ENCODE measurements around the gene LRRC34.

LRRC34 gene

DNA sequence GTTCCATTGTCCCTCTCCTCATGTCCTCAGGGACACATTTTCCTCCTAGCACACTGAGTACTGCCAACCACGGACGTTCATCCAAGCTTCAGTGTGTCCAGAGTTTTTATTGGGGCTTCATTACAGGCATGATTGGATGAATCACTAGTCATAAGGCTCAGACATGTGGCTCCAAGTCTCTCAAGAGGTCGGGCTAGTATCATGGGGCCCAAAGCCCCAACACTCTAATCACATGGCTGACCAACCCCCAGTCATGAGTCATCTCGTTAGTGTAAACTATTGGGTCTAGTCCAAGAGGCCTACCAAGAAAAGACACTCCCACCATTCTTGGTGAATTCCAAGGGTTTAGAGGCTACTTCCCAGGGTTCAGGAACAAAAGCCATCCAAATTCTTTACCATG lies 52.2 kb downstream of the LRRC34 start:
- DNase-seq, result no peak

DNA sequence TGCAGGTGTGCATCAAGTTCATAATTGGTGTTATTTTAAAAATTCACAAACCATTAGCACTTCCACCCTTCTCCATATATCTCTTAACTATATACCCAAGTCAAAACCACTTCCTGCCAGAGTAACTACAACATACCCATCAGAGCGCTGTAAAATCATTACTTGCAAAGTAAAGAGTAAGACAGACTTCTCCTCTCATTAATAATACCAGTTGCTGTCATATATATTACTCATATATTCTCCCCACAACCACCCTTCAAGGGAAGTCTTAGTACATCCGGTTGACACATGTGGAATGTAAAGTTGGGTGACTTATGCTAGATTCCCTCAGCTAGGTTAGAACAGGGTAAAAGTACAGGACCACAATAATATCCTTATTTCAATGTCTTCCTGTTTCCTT lies 53.4 kb downstream of the LRRC34 start:
- no peak for DNase-seq

DNA sequence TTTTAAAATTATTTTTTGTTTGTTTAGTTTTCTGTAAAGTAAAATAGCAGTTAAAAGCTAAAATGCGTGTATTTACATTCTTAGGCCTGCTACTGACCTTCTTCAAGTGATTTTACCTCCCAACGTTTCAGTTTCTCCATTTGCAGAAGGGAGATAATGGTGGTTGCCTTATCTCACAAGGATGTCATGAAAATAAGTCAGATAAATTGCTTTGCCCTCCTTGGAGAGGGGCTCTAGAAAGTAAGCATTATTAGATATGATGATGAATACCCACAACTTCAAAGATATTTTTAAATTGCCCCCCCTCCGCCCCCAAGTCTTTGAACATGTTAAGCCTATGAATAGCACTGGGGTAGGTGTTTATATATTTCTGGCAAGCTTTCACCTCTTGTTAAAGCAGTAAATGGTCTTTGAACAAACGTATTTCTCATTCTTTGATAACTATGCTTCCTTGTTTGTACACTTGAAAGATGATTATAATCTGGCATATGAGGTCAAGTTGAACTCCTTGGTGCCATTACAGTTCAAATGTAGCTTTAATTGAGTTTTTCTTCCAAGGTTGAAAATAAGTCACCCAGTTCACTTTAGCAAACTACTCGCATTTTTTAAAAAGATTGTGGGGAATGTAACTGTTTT lies 54.2 kb downstream of the LRRC34 start:
- DNase-seq, result no peak

DNA sequence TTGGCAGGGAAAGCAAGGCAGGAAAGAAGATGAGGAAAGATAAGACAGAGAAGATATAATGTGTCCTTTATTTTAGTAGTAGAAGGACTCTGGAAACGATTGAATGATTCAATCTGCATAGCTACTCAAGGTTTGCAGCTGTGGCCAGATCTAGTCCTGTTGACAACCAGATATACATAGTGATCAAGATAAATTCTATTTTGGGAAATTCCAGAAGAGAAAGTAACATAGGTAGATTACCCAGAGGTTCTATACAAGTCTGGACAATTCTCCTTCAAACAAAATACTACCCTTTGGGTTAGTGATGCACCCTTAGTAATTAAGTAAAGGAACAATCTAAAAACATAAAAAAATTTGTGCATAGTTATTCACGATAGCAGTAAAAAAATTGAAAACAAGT lies 57.2 kb downstream of the LRRC34 start:
- no peak for DNase-seq

DNA sequence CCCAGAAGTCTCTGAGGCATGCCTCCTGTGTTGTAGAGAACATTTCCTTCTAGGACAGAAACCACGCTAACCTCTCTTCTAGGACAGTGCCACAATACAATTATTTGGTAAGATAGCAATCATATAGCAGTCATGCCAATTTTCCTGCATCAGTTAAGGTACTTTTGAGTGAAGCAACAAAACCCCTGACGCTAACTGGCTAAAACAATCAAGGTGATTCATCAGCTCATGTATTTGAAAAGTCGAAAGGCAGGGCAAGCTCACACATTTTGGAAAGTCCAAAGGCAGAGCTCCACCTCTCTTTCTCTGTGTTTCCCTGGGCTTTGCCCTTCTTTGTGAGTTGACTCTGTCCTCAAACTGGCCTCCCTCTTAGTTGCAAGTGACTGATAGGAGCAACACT lies 58.0 kb downstream of the LRRC34 start:
- DNase-seq, result no peak

DNA sequence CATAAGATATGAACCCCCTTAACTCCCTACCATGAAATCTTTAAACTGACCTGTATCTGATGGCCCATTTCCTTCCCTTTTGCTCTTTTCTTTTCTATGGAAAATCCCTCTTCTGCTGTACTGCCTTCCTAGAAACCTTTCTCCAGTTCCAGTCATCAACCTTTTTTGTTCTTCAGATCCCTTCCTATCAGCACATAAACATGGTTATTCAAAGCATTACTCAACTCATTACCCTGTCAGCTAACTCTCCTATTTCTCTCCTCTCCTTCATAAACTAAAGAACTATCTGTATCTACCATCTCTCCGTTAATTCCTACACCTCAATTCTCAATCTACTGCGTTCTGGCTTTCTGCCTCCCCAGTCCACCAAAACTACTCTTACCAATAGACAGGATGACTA lies 60.8 kb downstream of the LRRC34 start:
- DNase-seq, result no peak

DNA sequence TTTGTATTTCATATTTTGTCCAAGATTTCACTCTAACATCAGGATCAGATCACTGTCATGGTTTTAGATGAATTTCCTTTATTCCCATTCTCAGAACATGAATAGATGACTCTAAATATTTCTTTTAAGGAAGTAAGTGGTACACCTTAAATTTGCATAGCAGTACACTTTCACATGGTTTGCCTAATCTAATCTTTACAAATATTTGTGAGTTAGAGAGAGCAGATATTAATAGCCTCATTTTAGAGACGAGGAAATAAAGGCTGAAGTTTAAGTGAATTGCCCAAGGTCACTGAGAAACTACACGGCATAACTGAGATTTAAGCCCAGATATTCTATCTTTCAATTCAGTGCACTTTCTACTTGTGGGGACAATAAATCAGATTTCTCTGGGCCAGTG lies 62.0 kb downstream of the LRRC34 start:
- DNase-seq, result no peak

DNA sequence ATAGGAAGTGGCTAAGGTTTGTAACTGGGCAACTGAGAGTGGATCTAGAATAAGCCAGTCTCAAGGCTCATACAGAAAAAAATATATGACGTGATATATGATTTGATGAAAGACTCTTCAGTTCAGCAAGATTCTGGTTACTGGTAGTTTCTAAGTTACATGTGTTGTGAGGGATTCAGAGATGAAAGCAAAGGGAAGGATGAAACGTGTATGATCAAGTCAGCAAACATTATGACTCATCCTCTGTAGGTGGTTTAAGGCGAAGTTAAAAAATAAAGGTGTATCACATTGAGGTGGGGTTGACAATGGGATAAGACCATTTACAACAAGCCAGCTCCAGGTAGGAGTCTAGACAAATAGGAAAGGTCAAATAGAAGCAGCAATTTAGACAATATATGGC lies 64.0 kb downstream of the LRRC34 start:
- DNase-seq, result peak; percentile 18

DNA sequence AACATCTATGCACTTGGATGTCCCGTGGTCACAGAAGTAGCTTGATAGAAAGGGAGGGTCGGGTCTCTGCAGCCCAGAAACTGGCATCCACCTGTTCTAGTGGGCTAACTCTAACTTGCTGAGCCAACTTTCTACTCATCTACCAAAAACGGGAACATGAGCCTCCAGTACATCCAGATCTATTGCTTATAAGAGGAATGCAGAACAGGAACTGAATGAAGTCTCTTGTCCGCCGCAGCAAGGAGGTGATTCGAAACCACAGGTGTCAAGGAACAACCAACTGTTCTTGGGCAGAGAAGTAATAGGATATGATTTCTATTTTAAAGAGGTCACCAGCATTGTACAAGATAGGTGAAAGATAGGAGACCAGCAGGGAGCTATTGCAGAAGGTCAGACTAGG lies 65.8 kb downstream of the LRRC34 start:
- no peak for DNase-seq

DNA sequence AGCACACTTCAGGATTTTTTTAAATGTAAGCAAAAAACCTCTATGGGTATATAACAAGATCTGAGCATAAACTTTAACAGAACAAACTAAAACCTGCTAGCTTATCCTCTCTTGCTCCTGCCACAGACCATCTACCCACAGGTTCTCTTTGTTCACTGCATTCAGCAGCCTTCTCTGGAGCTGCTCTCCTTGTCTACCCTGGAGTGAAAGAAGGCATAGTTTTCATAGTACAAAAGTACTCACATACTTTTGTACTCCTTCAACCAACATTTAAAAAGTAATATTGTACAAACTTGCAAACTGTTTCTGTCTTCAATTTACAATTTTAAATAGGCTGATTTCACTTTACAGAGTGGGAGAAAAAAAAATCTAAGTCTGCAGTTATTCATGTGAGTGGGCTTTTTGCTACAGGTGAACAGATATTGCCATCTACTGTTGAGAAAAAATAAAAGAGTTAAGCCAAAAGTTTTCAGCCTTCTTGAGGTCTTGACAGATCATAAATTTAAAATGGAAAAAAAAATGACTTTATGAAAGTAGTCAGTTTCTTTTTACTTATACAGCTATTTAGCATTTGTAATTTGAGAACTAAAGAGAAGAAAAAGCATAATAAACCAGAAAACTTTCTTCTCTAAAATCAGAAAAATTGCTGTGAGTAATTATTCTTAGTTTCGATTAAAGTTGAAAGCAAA lies 68.2 kb downstream of the LRRC34 start:
- DNase-seq, result no peak

Measured in NCI-H146 (cell line).